HUES64 (cell line): ENCODE results near the gene ZGLP1.
A peak's percentile ranks its signal among the peaks of the same experiment; 100 is the strongest.

Source experiments
- H3K27ac ChIP-seq: 2 replicates; pipeline ENCODE4 v1.7.0; 2013; ENCODE audit warnings: low read depth, low read length, inconsistent platforms
- H3K27me3 ChIP-seq: 2 replicates; pipeline ENCODE4 v1.6.1; 2013; ENCODE audit warnings: mild to moderate bottlenecking, low read length; ENCODE audit not compliant: insufficient read depth
- H3K36me3 ChIP-seq: 2 replicates; pipeline ENCODE4 v1.6.1; 2013; ENCODE audit warnings: mild to moderate bottlenecking, low read length; ENCODE audit not compliant: insufficient read depth
- H3K4me1 ChIP-seq: 2 replicates; pipeline ENCODE4 v1.6.1; 2013; ENCODE audit warnings: mild to moderate bottlenecking, low read length, moderate library complexity; ENCODE audit not compliant: insufficient read depth
- H3K4me3 ChIP-seq: 2 replicates; pipeline ENCODE4 v1.5.1; 2013; ENCODE audit warnings: mild to moderate bottlenecking, low read length, moderate library complexity
- H3K9ac ChIP-seq: 2 replicates; pipeline ENCODE4 v1.6.1; 2013; ENCODE audit warnings: mild to moderate bottlenecking, low read depth, low read length
- H3K9me3 ChIP-seq: 2 replicates; pipeline ENCODE4 v1.6.1; 2013; ENCODE audit warnings: low read depth, low read length; ENCODE audit not compliant: insufficient read depth
- WGBS: fragments of 150-250, 120-280 bp; methylation state at CpG from one replicate; pipeline ENCODE4 v1.1.7; 2013; ENCODE audit warnings: missing lambda C conversion rate; 5-methylcytosine and 5-hydroxymethylcytosine counted together

Gene ZGLP1

GRCh38 chr19:10291554-10292205, 17.9 kb downstream of the ZGLP1 start:
- H3K4me3 ChIP-seq: peak overlapping the region; percentile 54
- H3K36me3 ChIP-seq: no peaks in the 10 kb centered on the region
- H3K9me3 ChIP-seq: no peaks in the 10 kb centered on the region
- no peak overlapping the region for H3K9ac ChIP-seq
- H3K4me1 ChIP-seq: no peaks in the 10 kb centered on the region; the same call in 1 of the 2 replicates
- WGBS: 6% methylated on average over 49 of the region's 49 CpGs
- H3K27me3 ChIP-seq: peaks cover 100% of the 10 kb centered on the region
- no peak overlapping the region for H3K27ac ChIP-seq

- H3K36me3 ChIP-seq: no peaks in the 10 kb centered on the region
- peaks cover 3% of the 10 kb centered on the region; the same call in 1 of the 2 replicates for H3K4me1 ChIP-seq
- H3K9me3 ChIP-seq: no peaks in the 10 kb centered on the region
- WGBS: 3% methylated on average over 57 of the region's 57 CpGs
- peaks cover 100% of the 10 kb centered on the region for H3K27me3 ChIP-seq
- H3K27ac ChIP-seq: no peak overlapping the region
- no peak overlapping the region for H3K9ac ChIP-seq
- H3K4me3 ChIP-seq: peak overlapping the region; percentile 54
Observed at GRCh38 chr19:10290876-10291553, 18.6 kb downstream of the ZGLP1 start.

GRCh38 chr19:10290357-10290875, 19.2 kb downstream of the ZGLP1 start:
- Histone ChIP-seq H3K9ac (no peak overlapping the region), H3K4me3 (peak overlapping the region; percentile 54), H3K27ac (no peak overlapping the region), H3K4me1 (0 out of 2 replicates have a peak, but pooled peaks cover 3% of the 10 kb centered on the region), H3K9me3 (no peaks in the 10 kb centered on the region), H3K27me3 (peaks cover 99% of the 10 kb centered on the region), H3K36me3 (peaks cover 1% of the 10 kb centered on the region; the same call in 1 of the 2 replicates)
- WGBS: 3% methylated on average over 30 of the region's 30 CpGs

GRCh38 chr19:10289836-10290356, 19.7 kb downstream of the ZGLP1 start, which contains the start of gene ICAM5:
Gene ICAM5, plus strand, starts transcription at chr19:10289952. Its CDS starts 92 bp downstream, at chr19:10290044.
- Histone ChIP-seq H3K36me3 (peaks cover 4% of the 10 kb centered on the region; the same call in 1 of the 2 replicates), H3K4me3 (peak within 1 kb of the TSS; percentile 54), H3K4me1 (0 out of 2 replicates have a peak, but pooled peaks cover 3% of the 10 kb centered on the region), H3K27me3 (peaks cover 94% of the 10 kb centered on the region), H3K27ac (no peak within 1 kb of the TSS), H3K9me3 (no peaks in the 10 kb centered on the region), H3K9ac (no peak within 1 kb of the TSS)
- WGBS: 1% methylated on average over 44 of the region's 45 CpGs

GRCh38 chr19:10289167-10289835, 20.3 kb downstream of the ZGLP1 start:
- no peak overlapping the region for H3K9ac ChIP-seq
- no peaks in the 10 kb centered on the region for H3K9me3 ChIP-seq
- peak overlapping the region; percentile 54 for H3K4me3 ChIP-seq
- peaks cover 88% of the 10 kb centered on the region for H3K27me3 ChIP-seq
- WGBS: 2% methylated on average over 49 of the region's 50 CpGs
- no peak overlapping the region for H3K27ac ChIP-seq
- 0 out of 2 replicates have a peak, but pooled peaks cover 3% of the 10 kb centered on the region for H3K4me1 ChIP-seq
- H3K36me3 ChIP-seq: peaks cover 4% of the 10 kb centered on the region; the same call in 1 of the 2 replicates

- Histone ChIP-seq H3K9me3 (no peaks in the 10 kb centered on the region), H3K9ac (no peak overlapping the region), H3K36me3 (peaks cover 4% of the 10 kb centered on the region; the same call in 1 of the 2 replicates), H3K27ac (no peak overlapping the region), H3K27me3 (peaks cover 82% of the 10 kb centered on the region), H3K4me1 (0 out of 2 replicates have a peak, but pooled peaks cover 3% of the 10 kb centered on the region), H3K4me3 (peak overlapping the region; percentile 54)
- 2% methylated on average over 19 of the region's 23 CpGs for WGBS
Observed at GRCh38 chr19:10288662-10289166, 20.9 kb downstream of the ZGLP1 start.

GRCh38 chr19:10286803-10287737, 22.5 kb downstream of the ZGLP1 start, which contains the start of gene ICAM4:
Gene ICAM4, plus strand, starts transcription at chr19:10286955. Its CDS starts 58 bp downstream, at chr19:10287013.
- no peak within 1 kb of the TSS; the same call in 1 of the 2 replicates for H3K9ac ChIP-seq
- 6% methylated on average over 59 of the region's 59 CpGs for WGBS
- H3K27me3 ChIP-seq: peaks cover 65% of the 10 kb centered on the region
- no peak within 1 kb of the TSS for H3K27ac ChIP-seq
- peaks cover 4% of the 10 kb centered on the region; the same call in 1 of the 2 replicates for H3K36me3 ChIP-seq
- 0 out of 2 replicates have a peak, but pooled peaks cover 3% of the 10 kb centered on the region for H3K4me1 ChIP-seq
- no peaks in the 10 kb centered on the region for H3K9me3 ChIP-seq
- H3K4me3 ChIP-seq: peak within 1 kb of the TSS; percentile 57

- WGBS: 94% methylated on average over 4 of the region's 4 CpGs
- Histone ChIP-seq H3K27me3 (peaks cover 48% of the 10 kb centered on the region), H3K9ac (no peak overlapping the region), H3K4me1 (0 out of 2 replicates have a peak, but pooled peaks cover 3% of the 10 kb centered on the region), H3K27ac (no peak overlapping the region), H3K4me3 (no peak overlapping the region), H3K9me3 (no peaks in the 10 kb centered on the region), H3K36me3 (peaks cover 4% of the 10 kb centered on the region; the same call in 1 of the 2 replicates)
Observed at GRCh38 chr19:10285393-10285792, 24.2 kb downstream of the ZGLP1 start.

- no peak overlapping the region for H3K27ac ChIP-seq
- 0 out of 2 replicates have a peak, but pooled peaks cover 3% of the 10 kb centered on the region for H3K4me1 ChIP-seq
- no peak overlapping the region for H3K9ac ChIP-seq
- 94% methylated on average over 13 of the region's 13 CpGs for WGBS
- no peaks in the 10 kb centered on the region for H3K9me3 ChIP-seq
- H3K27me3 ChIP-seq: peaks cover 44% of the 10 kb centered on the region
- H3K4me3 ChIP-seq: no peak overlapping the region
- peaks cover 4% of the 10 kb centered on the region; the same call in 1 of the 2 replicates for H3K36me3 ChIP-seq
Observed at GRCh38 chr19:10284960-10285278, 24.7 kb downstream of the ZGLP1 start.
